ENCODE data around the gene NIPBL. TPM values are rescaled to one million over a fixed set of nuclear protein-coding genes. Genes with fewer than 3 reads are reported as not detected.
A peak's percentile ranks its signal among the peaks of the same experiment; 100 is the strongest.

NIPBL gene
- total and polyA plus RNA-seq, 2 of the 13 experiments (the other 11 are each of a cell fraction or from before 2014, with no cell fraction given) = 12.3 to 32.3 TPM

DNA sequence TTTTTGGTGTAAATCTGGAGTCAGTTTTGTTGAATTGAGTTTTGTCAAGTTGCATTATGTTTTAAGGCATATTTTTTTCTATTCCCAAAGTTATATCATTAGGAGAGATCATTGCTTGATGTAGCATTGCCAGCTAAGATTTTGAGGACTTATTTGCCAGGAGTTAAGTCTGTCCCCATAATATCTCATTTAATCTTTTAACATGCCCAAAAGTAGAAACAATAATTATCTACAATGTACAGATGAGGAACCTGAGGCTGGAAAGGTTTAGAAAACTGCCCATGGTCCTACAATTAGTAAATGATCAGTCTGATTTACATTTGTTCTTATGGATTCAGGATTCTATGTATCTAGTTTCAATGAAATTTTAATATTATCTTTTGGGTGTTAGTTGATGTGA lies 4.7 kb downstream of the NIPBL start:
- ATAC-seq = no peak
- Histone ChIP-seq H3K9ac (ENCODE audit: insufficient read depth, low read depth, low read length) (no peak overlapping the region), H3K4me2 (ENCODE audit: low read depth, low read length) (peak overlapping the region; percentile 86), H4K20me1 (ENCODE audit: insufficient read depth, low read length) (peaks cover 70% of the 10 kb centered on the region), H3K9me3 (ENCODE audit: low read length) (no peaks in the 10 kb centered on the region), H3K79me2 (ENCODE audit: insufficient read depth, low read length) (peaks cover 94% of the 10 kb centered on the region), H2AFZ (ENCODE audit: low read length) (no peak overlapping the region), H3K4me1 (ENCODE audit: insufficient read depth, low read length) (peaks cover 37% of the 10 kb centered on the region), H3K36me3 (replicated peaks in 1 of 2; ENCODE audit: control insufficient read depth in 1 of 2, insufficient read depth in 2 of 2, low read length in 2 of 2) (peaks cover 0 to 6% of the 10 kb centered on the region in 2 experiments; a peak in 3 of 5 replicates), H3K27me3 (ENCODE audit: control insufficient read depth in 1 of 2, insufficient read depth in 2 of 2, low read length in 2 of 2) (no peaks in the 10 kb centered on the region; a peak in 1 of 5 replicates), H3K4me3 (replicated peaks in 1 of 3; ENCODE audit: insufficient read depth in 1 of 3, low read depth in 2 of 3, low read length in 3 of 3) (peak overlapping the region in 1 of 3 experiments; percentile 100; a peak in 1 of 6 replicates), H3K27ac (ENCODE audit: extremely low read length, insufficient read depth, low read length) (peak overlapping the region; percentile 19)
- intact Hi-C loops (cut with micrococcal nuclease; ENCODE audit: unreplicated experiment) = no loop called here
- in situ Hi-C loops (cut with HindIII; ENCODE audit: extremely low pct_ligation_motif_present, low pct_unique_long_range_greater_than_20kb) = no loop called here
- TF ChIP-seq IRX3 (CRISPR knock-in tag; IDR thresholded peaks at IDR 0.05; ENCODE audit: borderline replicate concordance, low read depth) (no peak), ZBTB4 (CRISPR knock-in tag; IDR thresholded peaks at IDR 0.05; ENCODE audit: borderline replicate concordance) (no peak), CTCF (CRISPR knock-in tag; IDR thresholded peaks at IDR 0.05) (no peak), TP53 (CRISPR knock-in tag; conservative IDR thresholded peaks at IDR 0.05) (no peak), TGIF2 (CRISPR knock-in tag; IDR thresholded peaks at IDR 0.05) (no peak), ZNF530 (CRISPR knock-in tag; IDR thresholded peaks at IDR 0.05; ENCODE audit: low read depth) (no peak), ZNF367 (CRISPR knock-in tag; IDR thresholded peaks at IDR 0.05; ENCODE audit: borderline replicate concordance) (no peak), DDIT3 (CRISPR knock-in tag; IDR thresholded peaks at IDR 0.05) (no peak), ZMYM4 (CRISPR knock-in tag; IDR thresholded peaks at IDR 0.05) (no peak), TMF1 (CRISPR knock-in tag; IDR thresholded peaks at IDR 0.05; ENCODE audit: low read depth) (no peak), TARDBP (CRISPR knock-in tag; IDR thresholded peaks at IDR 0.05) (no peak), SMAD1 (CRISPR knock-in tag; IDR thresholded peaks at IDR 0.05; ENCODE audit: borderline replicate concordance, low read depth) (no peak)
- FAIRE-seq = no peak
- DNase-seq (ENCODE audit: low spot score) = no peak
- POLR2A ChIA-PET = no interaction called here
- BruUV-seq (replicated peaks) = no TSS peak
- CTCF ChIA-PET (ENCODE audit: low intra/inter-chr PET ratio, low total read pairs) = no interaction called here

All from HepG2 (cell line).